T-helper 2 cell treated with Interferon-gamma antibody and Interleukin-4, amounts not matched to agents 100 ng/mL and 5 ng/mL, for 36 hours (primary cell): ENCODE results near the gene DNAH12. TPM values are rescaled to one million over a fixed set of nuclear protein-coding genes. Genes with fewer than 3 reads are reported as not detected.
"Not testable (repeated sequence)": the region's sequence is repeated elsewhere in the genome, so short reads cannot be mapped to it uniquely, and the experiment has no call there.

Source experiments
- intact Hi-C: fragments of 100-400 bp; cut with micrococcal nuclease; formaldehyde crosslinking; loops from one replicate; pipeline ENCODE4 v1.15.1; 2023
- total RNA-seq: library from RNA; stranded (reverse); gene quantifications from 2 replicates; pipeline ENCODE4 v1.2.3, GENCODE V29; 2022

The DNAH12 gene
- total RNA-seq, 1 donor from 2014 or later: not detected

GRCh38 chr3:57326498-57326897 lies 217.6 kb downstream of the DNAH12 start:
- intact Hi-C loops: not testable (repeated sequence)

- intact Hi-C loops: no loop called here
Measured at GRCh38 chr3:57314204-57314603, 229.9 kb downstream of the DNAH12 start.

GRCh38 chr3:57309769-57310360 lies 234.3 kb downstream of the DNAH12 start:
- intact Hi-C loops: no loop called here

GRCh38 chr3:57303520-57303919 lies 240.6 kb downstream of the DNAH12 start:
- intact Hi-C loops: not testable (repeated sequence)

- intact Hi-C loops: no loop called here
Measured at GRCh38 chr3:57298041-57298440, 246.1 kb downstream of the DNAH12 start.

GRCh38 chr3:57292897-57293526 lies 251.1 kb downstream of the DNAH12 start:
- intact Hi-C loops: no loop called here

GRCh38 chr3:57292159-57292896 lies 251.8 kb downstream of the DNAH12 start, which contains the start of gene ASB14:
Gene ASB14 (minus strand): TSS chr3:57292685. CDS start chr3:57292033, 652 bp downstream.
- intact Hi-C loops: no loop called here

GRCh38 chr3:57288403-57288802 lies 255.7 kb downstream of the DNAH12 start:
- intact Hi-C loops: no loop called here

GRCh38 chr3:57287205-57287604 lies 256.9 kb downstream of the DNAH12 start:
- intact Hi-C loops: no loop called here

- intact Hi-C loops: no loop called here
Measured at GRCh38 chr3:57283334-57283733, 260.8 kb downstream of the DNAH12 start.

- intact Hi-C loops: no loop called here
Measured at GRCh38 chr3:57281715-57282114, 262.4 kb downstream of the DNAH12 start.

GRCh38 chr3:57279685-57280084 lies 264.5 kb downstream of the DNAH12 start:
- intact Hi-C loops: no loop called here

- intact Hi-C loops: no loop called here
Measured at GRCh38 chr3:57278237-57278636, 265.9 kb downstream of the DNAH12 start.

GRCh38 chr3:57275393-57275792 lies 268.8 kb downstream of the DNAH12 start:
- intact Hi-C loops: no loop called here

GRCh38 chr3:57274845-57275244 lies 269.3 kb downstream of the DNAH12 start:
- intact Hi-C loops: no loop called here

GRCh38 chr3:57268416-57268815 lies 275.7 kb downstream of the DNAH12 start:
- intact Hi-C loops: no loop called here

GRCh38 chr3:57261929-57262328 lies 282.2 kb downstream of the DNAH12 start:
- intact Hi-C loops: no loop called here

- intact Hi-C loops: no loop called here
Measured at GRCh38 chr3:57261119-57261518, 283.0 kb downstream of the DNAH12 start.

- intact Hi-C loops: no loop called here
Measured at GRCh38 chr3:57257678-57258077, 286.5 kb downstream of the DNAH12 start.

- intact Hi-C loops: no loop called here
Measured at GRCh38 chr3:57256844-57257243, 287.3 kb downstream of the DNAH12 start.

- intact Hi-C loops: no loop called here
Measured at GRCh38 chr3:57252404-57252803, 291.7 kb downstream of the DNAH12 start.

GRCh38 chr3:57244946-57245345 lies 299.2 kb downstream of the DNAH12 start:
- intact Hi-C loops: no loop called here
